Measurements from ENCODE around the gene SRGAP1. TPM values are rescaled to one million over a fixed set of nuclear protein-coding genes. Genes with fewer than 3 reads are reported as not detected.
A peak's percentile ranks its signal among the peaks of the same experiment; 100 is the strongest.

Gene SRGAP1
- under 1 TPM; 0.01 to 0.26 (median 0.05) TPM for polyA plus RNA-seq (ENCODE audit: low read depth in 6 of 6)

DNA sequence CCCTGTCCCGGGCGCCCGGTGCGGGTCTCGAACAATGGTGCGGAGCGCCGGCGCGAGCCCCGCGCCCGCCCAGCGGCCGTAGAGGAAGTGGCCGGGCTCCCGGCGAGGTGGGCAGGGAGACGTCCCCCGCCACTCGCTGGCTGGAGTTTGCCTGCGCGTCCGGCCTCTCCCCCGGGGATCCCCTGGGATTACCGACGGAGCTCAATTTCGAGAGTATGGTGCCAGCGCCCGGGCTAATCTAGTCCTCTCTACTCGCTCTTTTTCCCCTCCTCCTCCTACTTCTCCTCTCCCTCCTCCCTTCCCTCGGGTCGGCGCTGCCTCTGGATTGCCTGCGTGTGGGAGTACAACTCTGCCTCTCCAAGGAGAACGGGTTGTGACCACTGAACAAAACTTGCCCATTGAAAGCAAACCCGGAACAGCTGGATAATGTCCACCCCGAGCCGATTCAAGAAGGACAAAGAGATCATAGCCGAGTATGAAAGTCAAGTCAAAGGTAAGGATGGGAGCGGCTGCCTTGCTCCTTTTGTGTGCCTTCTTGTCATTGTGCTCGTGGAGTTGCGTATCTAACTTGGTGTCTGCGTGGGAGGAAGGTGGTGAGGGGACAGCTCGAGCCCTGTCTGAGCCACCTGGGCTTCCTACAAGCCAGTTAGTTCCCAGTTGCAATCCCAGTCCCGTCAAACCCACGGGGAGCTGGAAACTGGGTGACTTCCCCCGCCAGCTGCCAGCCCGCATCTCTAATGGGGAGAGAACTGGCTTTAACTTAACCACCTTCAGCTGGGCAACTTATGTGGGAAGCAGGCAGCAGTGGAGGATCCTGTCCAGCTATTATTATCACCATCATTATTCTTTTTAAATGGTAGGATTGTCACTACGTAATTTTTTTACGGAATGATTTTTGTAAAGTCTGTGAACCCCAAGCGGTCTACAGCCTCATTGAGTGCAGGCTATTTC lies at the start of gene SRGAP1:
SRGAP1 (plus strand) TSS at position 310 of the 951 bp plus-strand sequence; CDS start at position 427, 117 bp downstream.
- Mint-ChIP-seq H3K4me3 (peak within 1 kb of the TSS; percentile 84 to 97 (median 93)), H3K27me3 (peaks cover 24 to 34% (median 28%) of the 10 kb centered on the region in 3 donors), H3K4me1 (peaks cover 8 to 11% (median 10%) of the 10 kb centered on the region in 3 donors), H3K27ac (peak within 1 kb of the TSS in 2 of 6 donors; percentile 70 to 90), H3K36me3 (no peaks in the 10 kb centered on the region), H3K9me3 (peaks cover 0 to 2% (median 0%) of the 10 kb centered on the region in 7 donors)
- ATAC-seq (ENCODE audit: low read depth in 2 of 2), result no peak
- no peak for DNase-seq

DNA sequence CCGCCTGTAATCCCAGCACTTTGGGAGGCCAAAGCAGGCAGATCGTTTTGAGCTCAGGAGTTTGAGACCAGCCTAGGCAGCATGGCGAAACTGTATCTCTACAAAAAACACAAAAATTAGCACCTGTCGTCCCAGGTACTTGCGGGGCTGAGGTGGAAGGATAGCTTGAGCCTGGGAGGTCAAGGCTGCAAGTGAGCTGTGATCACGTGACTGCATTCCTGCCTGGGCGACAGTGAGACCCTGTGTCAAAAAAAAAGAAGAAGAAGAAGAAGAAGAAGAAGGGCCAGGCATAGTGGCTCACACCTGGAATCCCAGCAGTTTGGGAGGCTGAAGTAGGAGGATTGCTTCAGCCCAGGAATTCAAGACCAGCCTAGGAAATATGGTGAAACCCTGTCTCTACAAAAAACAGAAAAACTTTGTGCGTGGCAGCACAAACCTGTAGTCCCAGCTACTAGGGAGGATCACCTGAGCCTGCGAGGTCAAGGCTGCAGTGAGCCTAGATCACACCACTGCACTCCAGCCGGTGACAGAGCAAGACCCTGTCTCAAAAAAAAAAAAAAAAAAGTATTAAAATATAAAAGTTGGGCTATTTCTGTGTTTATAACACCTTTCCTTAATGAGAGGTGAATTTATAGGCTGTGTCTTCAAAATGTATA lies 49.3 kb upstream of the SRGAP1 start:
- Mint-ChIP-seq H3K27me3 (no peaks in the 10 kb centered on the region), H3K4me1 (peaks cover 0 to 4% (median 0%) of the 10 kb centered on the region in 3 donors), H3K4me3 (no peak overlapping the region), H3K36me3 (peaks cover 5 to 8% of the 10 kb centered on the region in 2 donors), H3K27ac (peak overlapping the region in 3 of 6 donors; percentile 39 to 93 (median 43)), H3K9me3 (no peaks in the 10 kb centered on the region)
- DNase-seq (no peak), ATAC-seq (ENCODE audit: low read depth in 2 of 2) (no peak)

DNA sequence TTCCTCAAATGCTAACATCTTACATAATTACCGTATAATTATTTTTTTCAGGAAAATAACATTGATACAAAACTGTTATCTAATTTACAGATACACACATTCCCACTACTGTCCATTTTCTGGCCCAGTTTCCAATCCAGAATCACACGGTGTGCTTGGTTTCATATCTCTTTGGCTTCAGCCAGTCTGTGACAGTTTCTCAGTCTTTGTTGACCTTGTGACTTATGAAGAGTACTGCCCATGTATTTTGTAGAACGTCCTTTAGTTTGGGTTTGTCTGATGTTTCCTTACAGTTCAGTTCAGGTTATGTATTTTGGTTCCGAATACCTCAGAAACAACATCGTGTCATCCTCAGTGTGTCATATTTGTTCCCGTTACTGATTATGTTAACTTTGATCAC lies 48.6 kb upstream of the SRGAP1 start:
- no peaks in the 10 kb centered on the region for H3K36me3 Mint-ChIP-seq
- peaks cover 0 to 4% (median 0%) of the 10 kb centered on the region in 3 donors for H3K4me1 Mint-ChIP-seq
- ATAC-seq (ENCODE audit: low read depth in 2 of 2), result no peak
- H3K4me3 Mint-ChIP-seq, result no peak overlapping the region
- H3K27ac Mint-ChIP-seq, result no peak overlapping the region
- no peaks in the 10 kb centered on the region for H3K9me3 Mint-ChIP-seq
- no peaks in the 10 kb centered on the region for H3K27me3 Mint-ChIP-seq
- no peak for DNase-seq

DNA sequence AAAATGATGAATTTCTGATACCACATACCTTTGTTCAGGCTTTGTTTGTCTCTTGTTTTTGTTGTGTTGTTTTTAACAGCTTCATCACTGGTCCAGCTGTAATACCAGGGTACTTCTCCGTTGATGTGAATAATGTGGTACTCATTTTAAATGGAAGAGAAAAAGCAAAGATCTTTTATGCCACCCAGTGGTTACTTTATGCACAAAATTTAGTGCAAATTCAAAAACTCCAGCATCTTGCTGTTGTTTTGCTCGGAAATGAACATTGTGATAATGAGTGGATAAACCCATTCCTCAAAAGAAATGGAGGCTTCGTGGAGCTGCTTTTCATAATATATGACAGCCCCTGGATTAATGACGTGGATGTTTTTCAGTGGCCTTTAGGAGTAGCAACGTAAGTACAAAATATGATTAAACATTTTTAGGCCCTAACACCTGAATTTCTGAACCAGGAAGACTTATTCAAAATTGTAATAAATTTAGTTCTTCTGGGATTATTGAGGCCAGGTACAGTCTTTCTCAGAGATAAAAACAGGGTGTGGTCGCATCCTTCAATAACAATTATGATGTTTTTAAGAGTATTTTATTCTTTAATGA lies 42.4 kb upstream of the SRGAP1 start:
- Mint-ChIP-seq H3K9me3 (no peaks in the 10 kb centered on the region), H3K27me3 (no peaks in the 10 kb centered on the region), H3K36me3 (no peaks in the 10 kb centered on the region), H3K4me1 (peaks cover 0 to 4% (median 0%) of the 10 kb centered on the region in 3 donors), H3K4me3 (no peak overlapping the region), H3K27ac (peak overlapping the region in 1 of 6 donors; percentile 64)
- ATAC-seq (ENCODE audit: low read depth in 2 of 2) (no peak), DNase-seq (peak; percentile 12)

DNA sequence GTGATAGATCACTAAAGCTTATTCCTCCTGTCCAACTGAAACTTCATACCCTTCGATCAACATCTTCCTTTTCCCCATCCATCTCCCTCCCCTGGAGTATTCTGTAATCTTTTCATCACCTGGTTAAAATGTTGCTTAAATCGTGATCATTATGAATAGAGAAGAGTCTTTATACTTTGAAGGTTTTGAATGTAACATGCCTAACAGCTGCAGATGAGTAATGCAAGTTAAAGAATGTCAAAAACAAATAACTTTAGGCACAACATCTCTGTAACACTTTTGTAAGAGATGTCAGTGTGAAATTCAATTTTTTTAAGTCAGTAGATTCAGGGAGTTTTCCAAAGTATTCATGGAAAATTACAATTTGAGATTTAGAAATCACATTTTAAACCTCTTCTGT lies 39.8 kb upstream of the SRGAP1 start:
- H3K36me3 Mint-ChIP-seq, result peaks cover 0 to 8% of the 10 kb centered on the region in 2 donors
- H3K4me1 Mint-ChIP-seq, result no peaks in the 10 kb centered on the region
- H3K27ac Mint-ChIP-seq, result no peak overlapping the region
- H3K9me3 Mint-ChIP-seq, result no peaks in the 10 kb centered on the region
- no peak for ATAC-seq (ENCODE audit: low read depth in 2 of 2)
- no peak for DNase-seq
- no peak overlapping the region for H3K4me3 Mint-ChIP-seq
- no peaks in the 10 kb centered on the region for H3K27me3 Mint-ChIP-seq

DNA sequence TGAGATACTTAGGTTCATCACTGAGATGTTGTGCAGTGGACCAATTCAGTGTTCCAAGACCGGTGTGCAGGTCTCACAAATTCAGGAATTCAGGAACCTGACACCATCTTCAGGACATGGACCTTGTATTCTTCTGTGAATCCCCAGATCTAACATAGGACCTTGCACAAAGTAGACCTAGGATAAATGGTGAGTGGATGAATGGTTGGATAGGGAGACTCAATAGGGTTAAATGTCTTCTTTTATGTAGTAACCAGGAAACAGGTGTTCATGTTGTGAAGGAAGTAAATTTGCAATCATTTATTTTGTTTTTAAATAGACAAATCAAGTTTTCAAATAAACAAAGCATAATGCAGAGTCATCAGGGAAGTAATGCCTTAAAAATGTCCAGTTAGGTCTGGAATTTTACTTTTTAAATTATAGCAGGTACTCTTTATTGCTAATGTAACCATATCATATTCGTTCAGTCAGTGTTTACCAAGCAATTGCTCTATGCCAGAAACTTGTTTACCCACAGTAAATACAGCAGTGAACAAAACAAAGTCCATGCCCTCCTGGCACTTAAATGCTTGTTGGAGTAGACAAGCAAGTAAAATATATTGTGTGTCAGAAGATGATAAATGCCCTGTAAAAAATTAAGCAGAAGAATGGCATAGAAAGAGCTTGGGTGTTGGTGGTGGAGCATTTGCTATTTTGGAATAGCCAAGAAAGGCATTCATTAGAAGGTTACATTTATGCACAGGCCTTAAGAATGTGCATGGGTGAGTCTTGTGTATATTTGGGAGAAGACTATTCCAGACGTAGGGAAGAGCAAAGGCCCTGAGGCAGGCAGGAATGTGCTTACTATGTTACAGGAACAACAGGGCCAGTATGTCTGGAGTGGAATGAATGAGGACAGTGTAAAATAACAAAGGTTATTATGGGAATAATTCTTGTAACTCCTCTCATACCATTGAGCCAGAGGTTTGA lies 38.5 kb upstream of the SRGAP1 start:
- peaks cover 0 to 9% of the 10 kb centered on the region in 2 donors for H3K36me3 Mint-ChIP-seq

DNA sequence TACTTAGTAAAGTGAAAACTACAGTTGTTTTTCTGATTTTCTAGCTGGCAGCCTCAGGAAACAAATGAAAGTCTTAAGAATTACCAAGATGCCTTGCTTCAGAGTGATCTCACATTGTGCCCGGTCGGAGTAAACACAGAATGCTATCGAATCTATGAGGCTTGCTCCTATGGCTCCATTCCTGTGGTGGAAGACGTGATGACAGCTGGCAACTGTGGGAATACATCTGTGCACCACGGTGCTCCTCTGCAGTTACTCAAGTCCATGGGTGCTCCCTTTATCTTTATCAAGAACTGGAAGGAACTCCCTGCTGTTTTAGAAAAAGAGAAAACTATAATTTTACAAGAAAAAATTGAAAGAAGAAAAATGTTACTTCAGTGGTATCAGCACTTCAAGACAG lies 35.9 kb upstream of the SRGAP1 start:
- H3K9me3 Mint-ChIP-seq, result no peaks in the 10 kb centered on the region
- H3K27ac Mint-ChIP-seq, result no peak overlapping the region
- ATAC-seq (ENCODE audit: low read depth in 2 of 2) (no peak), DNase-seq (no peak)
- no peaks in the 10 kb centered on the region for H3K27me3 Mint-ChIP-seq
- H3K4me1 Mint-ChIP-seq, result peaks cover 0 to 2% (median 0%) of the 10 kb centered on the region in 3 donors
- H3K4me3 Mint-ChIP-seq, result no peak overlapping the region
- peaks cover 0 to 9% of the 10 kb centered on the region in 2 donors for H3K36me3 Mint-ChIP-seq

More for the DNA sequence above, 38.5 kb upstream of the SRGAP1 start:
- Mint-ChIP-seq H3K27me3 (no peaks in the 10 kb centered on the region), H3K27ac (no peak overlapping the region), H3K9me3 (no peaks in the 10 kb centered on the region), H3K4me3 (no peak overlapping the region), H3K4me1 (no peaks in the 10 kb centered on the region)
- DNase-seq (no peak), ATAC-seq (ENCODE audit: low read depth in 2 of 2) (no peak)

DNA sequence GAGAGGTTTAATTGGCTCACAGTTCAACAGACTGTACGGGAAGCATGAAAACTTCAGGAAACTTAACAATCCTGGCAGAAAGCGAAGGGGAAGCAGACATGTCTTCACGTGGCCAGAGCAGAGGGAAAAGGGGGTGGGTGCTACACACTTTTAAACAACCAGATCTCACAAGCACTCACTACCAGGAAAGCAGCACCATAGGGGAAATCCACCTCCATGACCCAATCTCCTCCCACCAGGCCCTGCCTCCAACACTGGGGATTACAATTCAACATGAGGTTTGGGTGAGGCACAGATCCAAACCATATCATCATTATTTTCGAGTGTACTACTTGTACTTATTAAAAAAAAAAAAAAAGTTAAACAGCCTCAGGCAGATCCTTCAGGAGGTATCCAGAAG lies 34.9 kb upstream of the SRGAP1 start:
- DNase-seq (no peak), ATAC-seq (ENCODE audit: low read depth in 2 of 2) (no peak)
- Mint-ChIP-seq H3K9me3 (no peaks in the 10 kb centered on the region), H3K27ac (peak overlapping the region in 1 of 6 donors; percentile 44), H3K4me3 (no peak overlapping the region), H3K36me3 (peaks cover 0 to 9% of the 10 kb centered on the region in 2 donors), H3K4me1 (peaks cover 0 to 5% (median 0%) of the 10 kb centered on the region in 3 donors), H3K27me3 (no peaks in the 10 kb centered on the region)

DNA sequence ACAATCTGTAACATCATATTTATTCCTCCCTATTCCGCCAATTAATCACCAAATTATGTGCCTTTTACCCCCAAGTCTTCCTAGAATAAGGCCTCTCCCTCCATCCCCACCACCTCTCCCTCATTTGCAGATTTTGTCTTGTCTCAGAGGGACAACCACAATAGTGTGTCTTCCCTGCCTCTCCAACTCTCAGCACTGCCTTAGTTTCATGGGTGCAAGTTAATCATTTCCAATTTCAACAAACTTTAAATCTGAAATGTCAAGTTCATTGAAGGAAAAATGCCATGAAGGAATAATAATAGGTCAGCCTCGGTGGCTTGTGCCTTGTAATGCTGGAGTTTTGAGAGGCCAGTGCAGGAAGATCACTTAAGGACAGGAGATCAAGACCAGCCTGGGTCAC lies 33.2 kb upstream of the SRGAP1 start:
- H3K27me3 Mint-ChIP-seq, result no peaks in the 10 kb centered on the region
- H3K36me3 Mint-ChIP-seq, result peaks cover 0 to 9% of the 10 kb centered on the region in 2 donors
- H3K27ac Mint-ChIP-seq, result peak overlapping the region in 4 of 6 donors; percentile 0 to 51 (median 4)
- H3K9me3 Mint-ChIP-seq, result no peaks in the 10 kb centered on the region
- no peak for DNase-seq
- H3K4me3 Mint-ChIP-seq, result no peak overlapping the region
- peaks cover 0 to 14% (median 0%) of the 10 kb centered on the region in 3 donors for H3K4me1 Mint-ChIP-seq
- no peak for ATAC-seq (ENCODE audit: low read depth in 2 of 2)

DNA sequence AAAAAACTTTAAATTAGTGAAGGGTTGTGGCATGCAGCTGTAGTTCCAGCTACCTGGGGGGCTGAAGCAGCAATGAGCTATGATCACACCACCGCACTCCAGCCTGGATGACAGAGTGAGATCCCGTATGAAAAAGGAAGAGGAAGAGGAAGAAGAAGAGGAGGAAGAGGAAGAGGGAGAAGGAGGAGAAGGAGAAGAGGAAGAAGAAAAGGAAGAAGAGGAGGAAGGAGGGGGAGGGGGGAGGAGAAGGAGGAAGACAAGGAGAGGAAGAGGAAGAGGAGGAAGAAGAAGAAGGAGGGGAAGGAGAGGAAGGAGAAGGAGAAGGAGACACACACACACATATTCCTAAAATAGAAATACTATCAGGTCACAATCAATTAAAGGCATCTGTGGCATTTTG lies 32.7 kb upstream of the SRGAP1 start:
- Mint-ChIP-seq H3K4me3 (no peak overlapping the region), H3K4me1 (peaks cover 0 to 14% (median 0%) of the 10 kb centered on the region in 3 donors), H3K9me3 (no peaks in the 10 kb centered on the region), H3K36me3 (peaks cover 0 to 9% of the 10 kb centered on the region in 2 donors), H3K27me3 (peaks cover 0 to 1% (median 0%) of the 10 kb centered on the region in 3 donors), H3K27ac (peak overlapping the region in 2 of 6 donors; percentile 3 to 51)
- ATAC-seq (ENCODE audit: low read depth in 2 of 2) (no peak), DNase-seq (no peak)

DNA sequence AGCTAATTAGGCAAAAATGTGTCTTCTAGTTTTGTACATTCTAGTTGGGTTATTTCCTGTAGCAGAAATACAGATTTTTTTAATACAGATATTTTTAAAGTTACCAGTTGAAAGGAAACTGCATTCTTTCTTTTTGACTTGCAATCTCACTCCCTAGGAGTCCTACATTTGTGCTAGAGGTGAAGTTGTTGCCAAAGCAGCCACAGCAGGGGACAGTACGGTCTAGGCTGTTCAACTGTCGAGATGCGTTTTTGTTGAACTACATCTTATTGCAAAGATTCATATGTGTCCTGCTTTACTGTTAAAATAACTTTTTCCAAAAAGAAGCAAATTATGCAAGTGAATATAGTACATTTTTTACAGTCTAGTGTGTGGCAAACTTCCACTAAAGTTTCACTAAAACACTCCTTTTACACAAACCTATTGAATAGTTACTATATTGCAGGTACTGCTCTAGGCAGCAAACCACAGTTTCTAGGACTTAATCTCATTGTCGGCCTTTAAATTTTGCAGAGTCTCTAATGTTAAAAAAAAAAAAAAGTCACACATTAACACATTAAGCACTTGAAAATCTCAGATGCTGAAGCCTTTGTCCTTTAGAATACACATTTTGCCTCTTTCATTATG lies 30.2 kb upstream of the SRGAP1 start:
- peaks cover 8 to 13% of the 10 kb centered on the region in 2 donors for H3K36me3 Mint-ChIP-seq

DNA sequence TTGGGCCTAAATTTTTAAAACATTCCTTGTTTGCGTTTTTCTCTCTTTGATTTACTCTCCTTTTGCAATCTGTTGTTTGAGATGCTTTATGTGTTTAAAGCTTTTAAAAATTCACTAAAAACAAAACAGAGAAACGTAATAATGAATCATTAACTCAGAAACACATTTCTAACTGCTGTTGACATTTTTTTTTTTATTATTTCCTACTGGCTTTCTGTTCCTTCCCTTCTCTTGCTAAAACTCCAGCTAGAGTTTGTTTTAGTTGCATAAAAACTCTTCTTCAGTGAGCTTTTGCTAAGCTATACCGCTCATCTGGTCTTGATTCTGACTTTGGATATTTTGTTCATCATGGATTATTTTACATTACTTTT lies 29.0 kb upstream of the SRGAP1 start:
- peaks cover 9 to 12% of the 10 kb centered on the region in 2 donors for H3K36me3 Mint-ChIP-seq
- H3K4me1 Mint-ChIP-seq, result peaks cover 0 to 14% (median 0%) of the 10 kb centered on the region in 3 donors
- H3K4me3 Mint-ChIP-seq, result peak overlapping the region in 2 of 8 donors; percentile 23 to 67
- ATAC-seq (ENCODE audit: low read depth in 2 of 2), result no peak
- H3K9me3 Mint-ChIP-seq, result peaks cover 5 to 25% (median 14%) of the 10 kb centered on the region in 7 donors
- H3K27me3 Mint-ChIP-seq, result peaks cover 8 to 27% (median 14%) of the 10 kb centered on the region in 3 donors
- H3K27ac Mint-ChIP-seq, result peak overlapping the region in 1 of 6 donors; percentile 48
- no peak for DNase-seq

More for the DNA sequence above, 30.2 kb upstream of the SRGAP1 start:
- Mint-ChIP-seq H3K4me1 (peaks cover 0 to 14% (median 0%) of the 10 kb centered on the region in 3 donors), H3K27me3 (peaks cover 3 to 15% (median 8%) of the 10 kb centered on the region in 3 donors), H3K9me3 (peaks cover 2 to 14% (median 8%) of the 10 kb centered on the region in 7 donors), H3K27ac (no peak overlapping the region), H3K4me3 (peak overlapping the region in 1 of 8 donors; percentile 84)
- DNase-seq, result no peak
- ATAC-seq (ENCODE audit: low read depth in 2 of 2), result no peak
